ENCODE measurements around the gene AQP12B.

DNA sequence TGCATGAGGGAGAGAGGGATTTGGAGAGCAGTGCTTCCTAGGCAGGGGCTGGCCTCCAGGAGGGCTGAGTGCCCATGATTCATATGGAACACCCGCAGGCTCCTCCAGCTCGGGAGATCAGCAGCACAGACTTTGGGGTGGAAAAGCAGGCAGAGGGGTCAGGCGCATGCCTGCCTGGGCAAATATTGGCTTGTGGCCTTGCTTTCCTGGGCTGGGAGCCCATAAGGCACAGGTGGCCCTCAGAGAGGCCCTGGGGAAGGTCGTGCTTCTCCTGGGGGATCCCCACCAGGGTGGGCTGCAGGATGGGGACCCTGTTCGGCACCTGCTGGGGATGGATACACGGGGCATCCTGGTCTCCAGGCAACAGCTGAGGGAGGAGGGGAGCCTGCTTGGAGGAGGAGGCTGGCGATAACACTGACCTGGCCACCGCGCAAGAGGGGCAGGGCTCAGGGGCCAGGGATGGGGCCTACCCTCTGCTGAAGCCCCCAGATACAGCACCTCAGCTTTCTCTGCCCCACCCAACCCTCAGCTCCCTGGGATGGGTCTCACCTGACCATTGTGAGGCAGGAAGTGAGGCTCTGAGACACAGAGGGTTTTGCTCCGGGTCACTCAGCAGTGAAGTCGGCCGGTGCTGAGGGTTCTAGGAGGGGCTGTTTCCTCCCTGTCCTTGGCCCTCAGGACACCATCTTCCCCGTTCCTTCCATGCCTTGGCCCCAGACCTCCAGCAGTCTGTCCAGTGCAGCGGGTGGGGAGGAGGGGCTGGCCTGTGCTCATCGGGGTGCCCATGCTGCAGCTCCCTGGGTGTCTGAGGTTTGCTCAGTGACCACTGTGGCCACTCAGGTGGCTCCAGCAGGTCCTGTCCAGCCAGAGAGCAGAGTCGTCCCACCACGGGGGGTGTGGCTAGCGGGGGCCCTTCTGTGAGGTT, 21.0 kb upstream of the AQP12B start:
- TF ChIP-seq, protein P1, sequence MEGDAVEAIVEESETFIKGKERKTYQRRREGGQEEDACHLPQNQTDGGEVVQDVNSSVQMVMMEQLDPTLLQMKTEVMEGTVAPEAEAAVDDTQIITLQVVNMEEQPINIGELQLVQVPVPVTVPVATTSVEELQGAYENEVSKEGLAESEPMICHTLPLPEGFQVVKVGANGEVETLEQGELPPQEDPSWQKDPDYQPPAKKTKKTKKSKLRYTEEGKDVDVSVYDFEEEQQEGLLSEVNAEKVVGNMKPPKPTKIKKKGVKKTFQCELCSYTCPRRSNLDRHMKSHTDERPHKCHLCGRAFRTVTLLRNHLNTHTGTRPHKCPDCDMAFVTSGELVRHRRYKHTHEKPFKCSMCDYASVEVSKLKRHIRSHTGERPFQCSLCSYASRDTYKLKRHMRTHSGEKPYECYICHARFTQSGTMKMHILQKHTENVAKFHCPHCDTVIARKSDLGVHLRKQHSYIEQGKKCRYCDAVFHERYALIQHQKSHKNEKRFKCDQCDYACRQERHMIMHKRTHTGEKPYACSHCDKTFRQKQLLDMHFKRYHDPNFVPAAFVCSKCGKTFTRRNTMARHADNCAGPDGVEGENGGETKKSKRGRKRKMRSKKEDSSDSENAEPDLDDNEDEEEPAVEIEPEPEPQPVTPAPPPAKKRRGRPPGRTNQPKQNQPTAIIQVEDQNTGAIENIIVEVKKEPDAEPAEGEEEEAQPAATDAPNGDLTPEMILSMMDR (optimal IDR thresholded peaks at IDR 0.05 in 1 of 3, IDR thresholded peaks at IDR 0.05 in 1 of 3, conservative IDR thresholded peaks at IDR 0.05 in 1 of 3; ENCODE audit: extremely low read depth in 1 of 3, insufficient read depth in 2 of 3, low read length in 3 of 3) = no peak
- no peak for TF ChIP-seq EZH2 (IDR thresholded peaks at IDR 0.05; ENCODE audit: low read length)
